ENCODE data around the gene RASSF5.

DNA sequence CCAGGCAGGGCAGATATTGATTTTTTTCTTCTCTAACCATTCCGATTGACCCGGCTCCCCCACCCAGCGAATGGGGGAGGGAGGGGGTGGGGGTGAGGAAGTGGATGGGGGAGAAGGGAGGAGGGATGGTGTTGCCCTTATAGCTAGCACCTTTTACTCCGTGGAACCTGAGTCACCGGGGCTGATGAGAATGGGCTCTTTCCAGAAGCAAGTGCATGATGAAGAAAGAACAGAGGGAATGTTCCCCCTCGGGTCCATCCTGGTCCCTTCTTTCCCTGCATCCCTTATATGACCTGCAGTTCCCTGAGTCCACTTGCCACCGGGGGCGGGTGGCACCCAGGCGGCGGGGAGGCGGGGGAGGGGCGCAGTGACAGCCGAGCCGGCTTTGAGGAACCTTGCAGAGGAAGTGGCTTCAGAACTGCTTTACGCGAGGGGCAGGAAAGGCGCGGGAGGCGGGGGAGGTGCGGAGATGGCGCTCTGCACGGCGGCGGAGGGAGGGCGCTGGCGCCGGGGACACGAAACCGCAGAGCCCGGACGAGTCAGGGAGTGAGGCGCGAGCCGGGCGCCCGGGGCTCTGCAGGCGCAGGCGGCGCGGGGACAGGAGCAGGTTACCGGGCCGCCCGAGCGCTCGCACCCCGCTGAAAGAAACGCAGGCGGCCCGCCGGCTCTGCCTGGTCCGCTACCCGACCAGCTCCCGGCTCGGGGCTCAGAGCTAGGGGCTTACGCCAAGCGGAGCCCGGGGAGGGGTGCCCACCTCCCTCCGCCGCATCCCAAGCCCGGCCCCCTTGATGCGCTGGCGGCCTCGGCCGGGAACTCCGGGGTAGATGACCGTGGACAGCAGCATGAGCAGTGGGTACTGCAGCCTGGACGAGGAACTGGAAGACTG is 49.7 kb downstream of the RASSF5 start:
- TF ChIP-seq, protein P1, sequence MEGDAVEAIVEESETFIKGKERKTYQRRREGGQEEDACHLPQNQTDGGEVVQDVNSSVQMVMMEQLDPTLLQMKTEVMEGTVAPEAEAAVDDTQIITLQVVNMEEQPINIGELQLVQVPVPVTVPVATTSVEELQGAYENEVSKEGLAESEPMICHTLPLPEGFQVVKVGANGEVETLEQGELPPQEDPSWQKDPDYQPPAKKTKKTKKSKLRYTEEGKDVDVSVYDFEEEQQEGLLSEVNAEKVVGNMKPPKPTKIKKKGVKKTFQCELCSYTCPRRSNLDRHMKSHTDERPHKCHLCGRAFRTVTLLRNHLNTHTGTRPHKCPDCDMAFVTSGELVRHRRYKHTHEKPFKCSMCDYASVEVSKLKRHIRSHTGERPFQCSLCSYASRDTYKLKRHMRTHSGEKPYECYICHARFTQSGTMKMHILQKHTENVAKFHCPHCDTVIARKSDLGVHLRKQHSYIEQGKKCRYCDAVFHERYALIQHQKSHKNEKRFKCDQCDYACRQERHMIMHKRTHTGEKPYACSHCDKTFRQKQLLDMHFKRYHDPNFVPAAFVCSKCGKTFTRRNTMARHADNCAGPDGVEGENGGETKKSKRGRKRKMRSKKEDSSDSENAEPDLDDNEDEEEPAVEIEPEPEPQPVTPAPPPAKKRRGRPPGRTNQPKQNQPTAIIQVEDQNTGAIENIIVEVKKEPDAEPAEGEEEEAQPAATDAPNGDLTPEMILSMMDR (conservative IDR thresholded peaks at IDR 0.05; ENCODE audit: low read depth in 2 of 2), result 0 out of 4 replicates have a peak, but pooled peaks of 1 of the 2 experiments have one; percentile 0
- TF ChIP-seq EZH2 (IDR thresholded peaks at IDR 0.05; ENCODE audit: low read depth, unreplicated experiment) (no peak), POLR2AphosphoS5 (IDR thresholded peaks at IDR 0.05; ENCODE audit: low read depth) (peak; percentile 34), JUNB (IDR thresholded peaks at IDR 0.05; ENCODE audit: unreplicated experiment) (no peak), EZH2phosphoT487 (IDR thresholded peaks at IDR 0.05; ENCODE audit: unreplicated experiment) (no peak), ZNF331 (CRISPR knock-in tag; IDR thresholded peaks at IDR 0.05; ENCODE audit: low read depth) (no peak)
- TF ChIP-seq, protein P2, sequence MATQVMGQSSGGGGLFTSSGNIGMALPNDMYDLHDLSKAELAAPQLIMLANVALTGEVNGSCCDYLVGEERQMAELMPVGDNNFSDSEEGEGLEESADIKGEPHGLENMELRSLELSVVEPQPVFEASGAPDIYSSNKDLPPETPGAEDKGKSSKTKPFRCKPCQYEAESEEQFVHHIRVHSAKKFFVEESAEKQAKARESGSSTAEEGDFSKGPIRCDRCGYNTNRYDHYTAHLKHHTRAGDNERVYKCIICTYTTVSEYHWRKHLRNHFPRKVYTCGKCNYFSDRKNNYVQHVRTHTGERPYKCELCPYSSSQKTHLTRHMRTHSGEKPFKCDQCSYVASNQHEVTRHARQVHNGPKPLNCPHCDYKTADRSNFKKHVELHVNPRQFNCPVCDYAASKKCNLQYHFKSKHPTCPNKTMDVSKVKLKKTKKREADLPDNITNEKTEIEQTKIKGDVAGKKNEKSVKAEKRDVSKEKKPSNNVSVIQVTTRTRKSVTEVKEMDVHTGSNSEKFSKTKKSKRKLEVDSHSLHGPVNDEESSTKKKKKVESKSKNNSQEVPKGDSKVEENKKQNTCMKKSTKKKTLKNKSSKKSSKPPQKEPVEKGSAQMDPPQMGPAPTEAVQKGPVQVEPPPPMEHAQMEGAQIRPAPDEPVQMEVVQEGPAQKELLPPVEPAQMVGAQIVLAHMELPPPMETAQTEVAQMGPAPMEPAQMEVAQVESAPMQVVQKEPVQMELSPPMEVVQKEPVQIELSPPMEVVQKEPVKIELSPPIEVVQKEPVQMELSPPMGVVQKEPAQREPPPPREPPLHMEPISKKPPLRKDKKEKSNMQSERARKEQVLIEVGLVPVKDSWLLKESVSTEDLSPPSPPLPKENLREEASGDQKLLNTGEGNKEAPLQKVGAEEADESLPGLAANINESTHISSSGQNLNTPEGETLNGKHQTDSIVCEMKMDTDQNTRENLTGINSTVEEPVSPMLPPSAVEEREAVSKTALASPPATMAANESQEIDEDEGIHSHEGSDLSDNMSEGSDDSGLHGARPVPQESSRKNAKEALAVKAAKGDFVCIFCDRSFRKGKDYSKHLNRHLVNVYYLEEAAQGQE (IDR thresholded peaks at IDR 0.05; ENCODE audit: unreplicated experiment), result no peak
- TF ChIP-seq, protein P3, sequence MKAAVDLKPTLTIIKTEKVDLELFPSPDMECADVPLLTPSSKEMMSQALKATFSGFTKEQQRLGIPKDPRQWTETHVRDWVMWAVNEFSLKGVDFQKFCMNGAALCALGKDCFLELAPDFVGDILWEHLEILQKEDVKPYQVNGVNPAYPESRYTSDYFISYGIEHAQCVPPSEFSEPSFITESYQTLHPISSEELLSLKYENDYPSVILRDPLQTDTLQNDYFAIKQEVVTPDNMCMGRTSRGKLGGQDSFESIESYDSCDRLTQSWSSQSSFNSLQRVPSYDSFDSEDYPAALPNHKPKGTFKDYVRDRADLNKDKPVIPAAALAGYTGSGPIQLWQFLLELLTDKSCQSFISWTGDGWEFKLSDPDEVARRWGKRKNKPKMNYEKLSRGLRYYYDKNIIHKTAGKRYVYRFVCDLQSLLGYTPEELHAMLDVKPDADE (IDR thresholded peaks at IDR 0.05), result no peak
